NCI-H1694 treated with DMSO at 0.1 percent for 48 hours (cell line): ENCODE data around the gene PPP1R37.

Experiments used
- DNase-seq: peaks from one replicate; lab custom pipeline; 2025; lab: John Stamatoyannopoulos, UW

The PPP1R37 gene

DNA sequence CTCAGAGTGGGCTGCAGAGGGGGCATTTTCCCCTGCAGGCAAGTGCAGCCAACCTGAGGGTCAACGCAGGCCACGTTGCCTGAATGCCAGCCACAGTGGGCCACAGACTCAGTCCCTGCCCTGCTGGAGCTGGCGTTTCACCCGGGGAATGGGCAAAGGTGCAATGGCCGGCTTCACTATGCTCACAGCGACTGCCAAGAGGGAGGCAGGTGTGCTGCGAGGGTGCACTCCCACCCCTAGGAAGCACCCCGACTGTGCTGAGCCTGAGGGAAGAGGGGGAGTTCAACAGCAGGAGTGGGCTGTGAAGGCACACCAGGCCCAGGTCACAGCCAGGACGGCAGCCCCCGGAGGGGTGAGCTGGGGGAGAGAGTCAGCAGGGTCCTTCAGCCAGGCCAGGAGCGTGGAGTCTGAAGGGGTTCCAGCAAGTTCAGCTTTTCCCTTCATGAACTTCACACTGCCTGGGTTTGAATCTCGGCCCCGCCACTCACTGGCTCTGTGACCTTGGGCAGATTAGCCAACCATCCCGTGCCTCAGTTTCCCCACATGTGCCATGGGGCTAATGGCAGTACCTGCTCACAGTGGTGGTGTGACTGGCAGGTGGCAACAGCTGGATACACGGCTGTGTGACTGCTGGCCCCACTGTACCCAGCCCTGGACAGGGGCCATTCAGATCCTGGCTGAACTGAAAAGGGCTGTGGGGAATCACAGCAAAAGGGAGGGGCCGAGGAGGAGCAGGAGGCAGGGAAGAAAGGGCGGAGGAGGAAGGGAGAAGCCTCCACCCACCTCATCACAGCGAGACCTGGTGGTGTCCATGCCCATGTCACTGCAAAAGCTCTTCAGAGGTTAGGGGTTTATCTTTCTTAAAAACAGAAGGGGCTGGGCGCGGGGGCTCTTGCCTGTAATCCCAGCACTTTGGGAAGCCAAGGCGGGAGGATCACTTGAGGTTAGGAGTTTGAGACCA is 77.4 kb downstream of the PPP1R37 start:
- no peak for DNase-seq

DNA sequence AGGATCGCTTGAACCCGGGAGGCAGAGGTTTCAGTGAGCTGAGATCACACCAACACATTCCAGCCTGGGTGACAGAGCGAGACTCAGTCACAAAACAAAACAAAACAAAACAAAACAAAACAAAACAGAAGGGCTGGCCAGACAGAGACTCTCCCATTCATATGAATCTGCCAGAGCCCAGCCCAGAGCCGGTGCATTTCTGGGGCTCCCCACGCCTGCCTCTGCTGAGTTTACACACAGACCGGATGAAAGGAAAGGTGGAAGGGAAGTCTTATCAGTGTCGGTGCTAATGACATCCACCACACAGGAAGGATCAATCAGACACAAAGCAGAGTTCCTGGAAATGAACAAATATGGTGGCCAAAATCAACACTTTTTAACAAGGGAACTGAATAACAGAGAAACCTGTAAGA is 78.2 kb downstream of the PPP1R37 start:
- DNase-seq = no peak

DNA sequence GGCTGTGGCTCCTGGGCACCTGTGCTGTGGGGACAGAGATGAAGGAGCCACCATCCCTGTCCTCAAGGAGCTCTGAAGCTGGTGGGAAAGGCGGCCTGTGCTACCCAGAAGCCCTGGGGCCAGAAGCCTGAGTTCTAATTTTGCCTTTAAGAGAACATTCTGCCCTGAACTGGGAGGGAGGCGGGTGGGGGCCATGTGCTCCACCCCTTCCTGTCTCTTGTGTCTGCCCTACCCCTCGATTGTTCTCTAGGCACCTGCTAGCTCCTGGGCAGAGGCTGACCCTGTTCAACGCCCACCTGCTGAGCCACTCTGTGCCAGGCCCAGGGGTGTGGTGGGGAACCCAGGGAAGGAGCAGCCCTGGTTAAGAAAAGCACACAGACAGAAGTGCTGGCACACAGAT is 79.2 kb downstream of the PPP1R37 start:
- DNase-seq = no peak

DNA sequence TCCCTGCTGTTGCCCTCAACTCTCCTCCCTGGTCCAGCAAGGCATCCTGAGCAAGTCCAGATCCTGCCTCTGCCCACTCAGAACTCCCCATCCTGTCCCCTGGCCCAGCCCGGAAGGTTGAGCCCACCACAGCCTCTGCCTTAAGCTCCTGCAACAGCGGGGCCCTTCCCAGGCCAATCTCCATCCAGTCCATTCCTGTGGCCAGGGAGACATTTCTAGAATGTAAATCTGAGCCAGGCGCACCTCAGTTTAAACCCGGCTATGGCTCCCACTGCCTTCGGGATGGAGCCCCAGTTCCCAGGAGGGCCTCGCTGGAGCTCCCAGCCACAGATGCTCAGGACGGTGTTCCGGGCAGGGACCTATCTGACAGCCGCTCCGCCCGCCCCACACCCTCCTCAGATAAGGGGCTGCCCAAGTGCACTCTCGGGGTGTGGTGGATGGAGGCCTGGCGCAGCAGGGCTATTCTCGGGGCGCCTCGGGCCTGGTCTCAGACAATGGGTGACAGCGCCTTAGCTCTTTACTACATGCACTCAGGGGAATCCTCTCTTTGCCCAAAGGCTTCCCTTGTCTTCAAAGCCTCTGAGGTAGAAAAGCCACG is 79.7 kb downstream of the PPP1R37 start:
- no peak for DNase-seq

DNA sequence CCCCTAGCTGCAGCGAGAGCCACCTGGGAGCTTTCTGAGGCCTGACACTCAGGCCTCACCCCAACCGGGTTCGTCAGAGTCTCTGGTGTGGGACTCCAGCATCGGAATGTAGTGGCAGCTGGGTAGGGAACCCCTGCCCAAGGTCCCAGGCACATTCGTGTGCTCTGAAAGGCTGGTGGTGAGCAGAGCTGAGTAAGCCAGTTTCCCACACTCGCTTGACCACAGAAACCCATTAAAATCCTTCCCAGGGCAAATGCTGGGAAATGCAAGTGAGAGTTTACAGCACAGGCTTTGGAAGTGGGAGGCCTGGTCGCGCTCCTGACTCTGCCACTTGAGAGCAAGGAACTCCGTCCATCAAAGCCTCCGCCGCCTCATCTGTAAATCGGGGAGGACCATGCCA is 80.8 kb downstream of the PPP1R37 start:
- no peak for DNase-seq

DNA sequence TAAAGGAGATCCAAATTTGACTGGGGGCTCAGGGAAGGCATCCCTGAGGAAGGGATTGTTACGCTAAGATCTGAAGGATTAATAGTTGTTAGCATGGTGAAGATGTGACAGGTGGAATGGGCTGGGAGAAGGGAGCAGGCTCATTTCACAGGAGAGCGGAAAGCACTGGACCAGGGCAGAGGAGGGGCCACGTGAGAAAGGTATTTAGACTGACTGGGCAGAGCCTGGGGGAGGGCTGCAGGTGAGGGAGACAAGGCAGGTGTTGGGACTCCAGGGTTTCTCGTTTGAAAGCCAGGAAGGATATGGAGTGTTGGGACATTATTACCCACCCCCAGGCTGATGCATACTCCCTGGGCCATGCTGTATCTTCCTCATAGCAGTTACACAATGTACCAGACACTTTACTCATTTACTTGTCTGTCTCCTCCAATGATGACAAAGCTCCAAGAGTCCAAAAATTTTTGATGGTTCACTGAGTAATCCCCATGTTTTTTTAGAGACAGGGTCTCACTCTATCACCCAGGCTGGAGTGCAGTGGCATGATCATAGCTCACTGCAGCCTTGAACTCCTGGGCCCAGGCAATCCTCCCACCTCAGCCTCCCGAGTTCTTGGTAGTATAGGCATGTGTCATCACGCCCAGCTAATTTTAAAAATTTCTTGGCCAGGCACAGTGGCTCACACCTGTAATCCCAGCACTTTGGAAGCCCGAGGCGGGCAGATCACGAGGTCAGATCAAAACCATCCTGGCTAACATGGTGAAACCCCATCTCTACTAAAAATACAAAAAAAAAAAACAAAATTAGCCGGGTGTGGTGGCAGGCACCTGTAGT is 82.8 kb downstream of the PPP1R37 start:
- no peak for DNase-seq

DNA sequence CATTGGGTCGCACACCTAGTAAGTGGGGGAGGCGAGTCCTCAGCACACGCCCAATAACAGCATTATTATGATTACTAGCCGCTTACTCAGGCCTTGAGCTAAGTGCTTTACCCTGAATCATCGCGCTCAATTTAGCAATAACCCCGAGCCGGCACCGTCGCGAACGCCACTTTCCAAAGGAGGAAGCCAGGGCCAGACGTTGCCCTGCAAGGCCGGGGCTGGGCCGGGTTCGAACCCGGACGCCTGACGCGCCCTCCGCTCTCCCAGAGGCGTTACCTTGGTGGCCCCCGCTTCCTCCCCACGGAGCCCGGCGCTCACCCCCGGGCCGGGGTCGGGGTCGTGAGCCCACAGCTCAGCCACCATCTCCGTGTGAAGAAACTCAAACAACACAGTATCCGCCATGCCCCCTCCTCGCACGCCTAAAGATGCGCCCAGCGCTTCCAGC is 84.9 kb downstream of the PPP1R37 start, which contains the start of gene TRAPPC6A:
Gene TRAPPC6A (minus strand): TSS at position 421 of the 445 bp plus-strand sequence. CDS start 19 bp downstream, at position 402.
- no peak for DNase-seq

DNA sequence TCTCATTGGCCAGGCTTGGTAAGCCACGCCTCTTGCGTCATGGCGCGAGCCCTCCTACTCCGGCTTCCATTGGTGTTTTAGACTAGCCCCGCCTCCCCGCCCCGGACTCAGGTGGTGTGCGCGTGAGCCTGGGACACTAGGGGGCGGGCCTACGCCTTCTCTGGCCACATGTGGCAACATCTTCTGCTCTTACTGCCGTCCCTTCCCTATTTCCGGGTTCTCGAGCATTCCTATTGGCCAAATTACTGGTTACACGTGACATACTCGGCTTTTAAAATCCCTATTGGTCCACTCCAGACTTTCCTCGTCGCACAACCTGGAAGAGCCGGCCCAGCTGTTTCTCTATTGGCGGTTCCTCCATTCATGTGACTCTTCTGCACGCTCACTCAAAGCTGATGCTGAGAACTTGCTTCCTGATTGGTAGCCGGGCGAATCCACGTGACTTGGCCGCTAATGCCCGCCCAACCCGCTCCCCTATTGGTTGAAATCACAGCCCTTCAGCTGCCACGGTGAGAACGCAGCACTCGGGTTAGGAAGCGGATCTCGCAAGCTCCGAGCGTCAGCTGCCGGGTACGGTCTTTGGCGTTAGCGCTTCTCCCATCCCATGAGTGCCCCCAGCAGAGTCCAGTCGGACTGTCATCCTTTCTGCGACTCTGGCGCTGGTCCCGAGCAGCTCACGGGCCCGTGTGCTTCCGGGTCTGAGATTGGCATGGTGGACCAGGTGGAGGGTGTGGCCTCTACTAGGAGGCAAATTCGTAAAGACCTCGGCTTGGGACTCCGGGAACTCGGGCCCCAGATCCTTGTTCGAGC is 85.5 kb downstream of the PPP1R37 start, which contains the start of gene BLOC1S3:
Gene BLOC1S3 (plus strand): TSS at position 523 of the 810 bp plus-strand sequence. CDS start 513 bp downstream, outside the sequence.
- DNase-seq = peak; percentile 100

DNA sequence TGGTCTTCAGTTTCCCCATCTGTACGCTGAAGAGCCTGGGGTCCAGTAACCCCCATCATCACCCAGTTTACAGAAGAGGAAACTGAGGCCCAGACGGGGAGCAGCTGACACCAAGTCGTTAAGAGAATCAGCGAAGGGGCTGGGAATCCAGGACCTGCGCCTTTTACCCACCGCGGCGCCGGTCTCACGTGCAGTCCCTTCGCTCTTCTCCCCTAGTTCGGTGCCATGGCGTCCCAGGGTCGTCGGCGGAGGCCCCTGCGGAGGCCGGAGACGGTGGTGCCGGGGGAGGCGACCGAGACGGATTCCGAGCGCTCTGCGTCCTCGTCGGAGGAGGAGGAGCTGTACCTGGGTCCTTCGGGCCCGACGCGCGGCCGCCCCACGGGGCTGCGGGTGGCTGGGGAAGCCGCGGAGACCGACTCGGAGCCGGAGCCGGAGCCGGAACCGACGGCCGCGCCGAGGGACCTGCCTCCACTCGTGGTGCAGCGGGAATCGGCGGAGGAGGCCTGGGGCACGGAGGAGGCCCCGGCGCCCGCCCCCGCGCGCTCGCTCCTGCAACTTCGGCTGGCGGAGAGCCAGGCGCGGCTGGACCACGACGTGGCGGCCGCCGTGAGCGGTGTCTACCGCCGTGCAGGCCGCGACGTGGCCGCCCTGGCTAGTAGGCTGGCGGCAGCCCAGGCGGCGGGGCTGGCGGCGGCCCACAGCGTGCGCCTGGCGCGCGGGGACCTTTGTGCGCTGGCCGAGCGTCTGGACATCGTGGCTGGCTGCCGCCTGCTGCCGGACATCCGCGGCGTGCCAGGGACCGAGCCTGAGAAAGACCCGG is 86.3 kb downstream of the PPP1R37 start:
- no peak for DNase-seq

DNA sequence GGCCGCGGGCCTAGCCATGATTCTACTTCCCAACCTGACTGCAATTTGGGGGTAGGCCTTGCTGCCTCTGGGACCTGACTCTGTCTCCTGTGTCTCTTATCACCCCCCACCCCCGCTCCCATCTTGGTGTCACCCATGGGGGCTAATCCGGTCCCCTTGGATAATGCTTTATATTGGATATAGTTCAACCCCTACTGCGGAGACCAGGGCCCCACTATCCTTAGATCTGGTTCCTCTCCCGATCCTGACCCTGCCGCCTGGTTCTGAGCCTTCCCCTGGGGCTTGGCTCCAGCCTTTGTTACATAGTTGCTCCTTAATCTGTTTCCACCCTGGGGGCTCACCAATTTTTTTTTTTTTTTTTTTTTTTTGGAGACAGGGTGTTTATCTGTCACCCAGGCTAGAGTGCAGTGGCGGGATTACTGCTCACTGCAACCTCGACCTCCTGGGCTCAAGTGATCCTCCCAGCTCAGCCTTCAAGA is 87.0 kb downstream of the PPP1R37 start:
- DNase-seq = no peak

DNA sequence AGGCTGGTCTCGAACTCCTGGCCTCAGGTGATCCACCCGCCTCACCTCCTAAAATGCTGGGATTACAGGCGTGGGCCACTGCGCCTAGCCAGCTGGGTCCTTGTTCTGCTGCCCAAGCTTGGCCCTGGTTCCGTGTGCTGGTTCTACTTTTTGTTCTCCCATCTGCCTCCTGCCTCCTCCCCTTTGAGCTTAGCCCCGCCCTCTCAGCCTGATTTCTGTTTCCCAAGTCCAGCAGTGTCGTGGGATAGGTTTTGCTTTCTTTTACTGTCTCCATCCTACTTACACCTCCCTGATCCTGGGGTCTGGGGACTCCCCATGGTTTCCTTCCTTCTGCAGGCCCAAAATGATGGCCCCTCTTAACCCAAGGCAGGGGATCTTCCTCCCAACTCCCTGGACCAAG is 88.0 kb downstream of the PPP1R37 start:
- no peak for DNase-seq

DNA sequence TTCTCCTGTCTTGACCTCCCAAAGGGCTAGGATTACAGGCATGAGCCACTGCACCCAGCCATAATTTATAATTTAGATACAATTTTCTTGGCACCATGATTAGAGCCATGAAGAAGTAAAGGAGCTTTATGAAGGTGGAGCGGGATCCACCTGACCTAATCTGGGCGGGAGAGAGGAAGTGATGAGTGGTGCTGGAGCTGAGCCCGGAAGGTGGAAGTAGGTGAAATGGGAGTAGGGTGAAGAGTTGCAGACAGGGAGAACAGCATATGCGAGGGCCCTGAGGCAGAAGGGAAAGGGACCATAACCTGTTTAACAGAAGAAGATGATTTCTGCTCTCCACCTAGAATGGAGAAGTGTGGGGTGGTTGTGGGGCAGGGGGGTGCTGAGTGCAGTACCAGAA is 89.8 kb downstream of the PPP1R37 start:
- no peak for DNase-seq

DNA sequence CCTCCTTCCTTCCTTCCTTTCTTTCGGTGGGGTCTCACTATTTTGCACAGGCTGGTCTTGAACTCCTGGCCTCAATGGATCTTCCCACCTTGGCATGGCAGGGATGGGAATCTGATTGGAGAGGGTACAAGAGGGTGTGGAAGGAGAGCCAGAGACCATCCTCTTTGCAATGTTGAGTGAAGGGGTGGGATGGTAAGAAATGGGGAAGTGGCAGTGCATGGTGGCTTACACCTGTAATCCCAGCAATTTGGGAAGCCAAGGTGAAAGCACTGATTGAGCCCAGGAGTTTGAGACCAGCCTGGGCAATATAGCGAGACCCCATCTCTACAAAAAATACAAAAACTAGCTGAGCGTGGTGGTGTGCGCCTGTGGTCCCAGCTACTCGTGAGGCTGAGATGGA is 91.1 kb downstream of the PPP1R37 start:
- no peak for DNase-seq

DNA sequence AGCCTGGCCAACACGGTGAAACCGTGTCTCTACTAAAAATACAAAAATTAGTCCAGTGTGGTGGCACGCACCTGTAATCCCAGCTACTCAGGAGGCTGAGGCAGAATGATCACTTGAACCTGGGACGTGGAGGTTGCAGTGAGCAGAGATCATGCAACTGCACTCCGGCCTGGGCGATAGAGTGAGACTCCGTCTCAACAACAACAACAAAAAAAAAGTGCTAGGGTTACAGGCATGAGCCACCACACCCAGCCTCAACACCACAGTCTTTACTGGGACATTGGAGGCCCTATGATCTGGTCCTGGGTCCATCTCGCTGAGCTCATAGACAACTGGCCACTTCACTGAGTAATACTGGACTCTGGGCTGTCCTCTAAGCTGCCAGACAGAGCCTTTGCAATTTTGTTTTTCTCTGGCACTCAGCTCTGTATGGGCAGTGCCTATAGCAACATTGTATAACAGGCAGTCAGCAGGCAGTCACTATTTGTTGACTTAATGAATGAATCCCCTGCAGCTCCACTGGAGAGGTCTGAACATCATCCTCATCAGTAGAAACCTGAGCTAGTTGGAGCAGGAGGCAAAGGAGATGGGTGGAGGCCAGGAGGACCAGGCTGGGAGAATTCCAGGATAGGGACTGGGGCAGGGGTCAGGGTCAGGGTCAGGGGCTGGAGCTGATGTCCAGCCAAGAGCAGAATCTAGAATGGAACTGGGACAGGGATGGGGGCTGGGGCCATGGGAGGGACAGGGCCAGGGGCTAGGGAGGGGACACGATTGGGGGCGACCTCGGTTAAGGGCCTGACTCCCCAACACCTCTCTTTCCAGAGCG is 93.7 kb downstream of the PPP1R37 start:
- no peak for DNase-seq

DNA sequence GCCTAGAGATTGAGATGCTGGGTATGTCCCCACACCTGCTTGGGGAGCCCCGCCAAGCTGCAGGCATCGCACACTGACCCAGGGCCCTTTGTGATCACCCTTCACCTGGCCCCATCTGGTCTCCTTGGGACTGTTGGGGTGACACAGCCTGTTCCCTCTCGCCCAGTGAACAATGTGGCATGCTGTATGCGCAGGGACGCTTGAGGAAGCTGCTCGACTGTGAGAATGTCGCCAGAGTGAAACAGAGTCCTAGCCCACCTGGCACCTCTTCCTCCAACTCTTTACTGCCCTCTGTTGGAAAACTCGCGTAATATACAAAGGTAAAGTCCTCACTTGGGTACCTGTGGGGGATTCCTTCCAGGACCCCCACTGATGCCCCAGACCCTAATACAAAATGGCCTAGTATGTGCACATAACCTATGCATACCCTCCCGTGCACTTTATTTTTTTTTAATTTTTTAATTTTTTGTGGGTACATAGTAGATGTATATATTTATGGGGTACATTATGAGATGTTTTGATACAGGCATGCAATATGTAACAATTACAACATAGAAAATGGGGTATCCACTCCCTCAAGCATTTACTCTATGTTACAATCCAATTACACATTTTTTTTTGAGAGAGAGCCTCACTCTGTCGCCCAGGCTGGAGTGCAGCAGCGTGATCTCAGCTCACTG is 94.6 kb downstream of the PPP1R37 start:
- peak; percentile 40 for DNase-seq

DNA sequence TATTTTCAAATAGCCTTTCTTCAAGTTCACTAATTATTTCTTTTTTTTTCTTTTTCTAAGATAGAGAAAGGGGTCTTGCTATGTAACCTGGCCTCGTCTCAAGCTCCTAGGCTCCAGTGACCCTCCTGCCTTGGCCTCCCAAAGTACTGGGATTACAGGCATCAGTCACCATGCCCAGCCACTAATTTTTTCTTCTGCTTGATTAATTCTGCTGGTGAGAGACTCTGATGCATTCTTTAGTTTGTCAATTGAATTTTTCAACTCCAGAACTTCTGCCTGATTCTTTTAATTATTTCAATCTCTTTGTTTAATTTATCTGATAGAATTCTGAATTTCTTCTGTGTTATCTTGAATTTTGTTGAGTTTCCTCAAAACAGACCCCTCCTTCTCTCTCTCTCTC is 97.0 kb downstream of the PPP1R37 start:
- no peak for DNase-seq

DNA sequence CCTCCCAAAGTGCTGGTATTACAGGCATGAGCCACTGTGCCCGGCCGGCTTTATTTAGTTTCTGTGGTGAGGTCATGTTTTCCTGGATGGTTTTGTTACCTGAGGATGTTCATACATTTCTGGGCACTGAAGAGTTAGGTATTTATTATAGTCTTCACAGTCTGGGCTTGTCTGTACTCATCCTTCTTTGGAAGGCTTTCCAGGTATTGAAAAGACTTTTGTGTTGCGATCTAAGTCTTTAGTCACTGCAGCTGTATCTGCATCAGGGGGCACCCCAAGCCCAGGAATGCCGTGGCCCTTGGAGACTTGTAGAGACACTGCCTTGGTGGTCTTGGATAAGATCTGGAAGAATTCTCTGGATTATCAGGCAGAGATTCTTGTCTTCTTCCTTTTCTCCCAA is 98.4 kb downstream of the PPP1R37 start:
- DNase-seq = no peak

DNA sequence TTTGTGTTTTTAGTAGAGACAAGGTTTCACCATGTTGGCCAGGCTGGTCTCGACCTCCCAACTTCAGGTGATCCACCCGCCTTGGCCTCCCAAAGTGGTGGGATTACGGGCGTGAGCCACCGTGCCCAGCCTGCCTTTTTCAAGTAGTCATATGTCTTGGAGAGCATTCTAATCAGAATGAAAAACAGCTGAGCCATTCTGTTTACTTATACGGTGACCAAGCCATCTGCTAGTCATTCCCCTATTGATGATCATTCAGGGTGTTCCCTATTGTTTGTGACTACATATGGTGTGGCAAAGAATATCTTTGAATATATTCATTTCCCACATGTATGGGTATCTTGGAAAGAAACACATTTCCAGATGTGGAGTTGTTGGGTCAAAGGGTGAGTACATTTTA is 102.8 kb downstream of the PPP1R37 start:
- peak; percentile 1 for DNase-seq
